ENCODE measurements around the gene STARD7.

DNA sequence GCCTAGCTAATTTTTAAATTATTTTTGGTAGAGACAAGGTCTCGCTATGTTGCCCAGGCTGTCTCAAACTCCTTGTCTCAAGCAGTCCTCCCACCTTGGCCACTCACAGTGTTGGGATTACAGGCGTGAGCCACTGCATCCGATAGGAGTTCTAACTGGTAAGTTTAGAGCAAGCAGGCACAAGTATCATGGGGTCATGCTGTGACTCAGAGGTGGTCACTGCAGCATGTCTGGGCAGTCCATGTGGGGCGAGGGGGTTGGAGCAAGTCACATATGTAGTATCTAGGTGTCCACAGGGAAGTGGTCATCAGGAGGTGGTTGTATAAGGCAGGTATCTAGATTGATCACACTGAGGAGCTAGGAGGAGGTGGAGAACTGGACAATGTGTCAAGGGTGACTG lies 22.7 kb upstream of the STARD7 start:
- TF ChIP-seq, protein P1, sequence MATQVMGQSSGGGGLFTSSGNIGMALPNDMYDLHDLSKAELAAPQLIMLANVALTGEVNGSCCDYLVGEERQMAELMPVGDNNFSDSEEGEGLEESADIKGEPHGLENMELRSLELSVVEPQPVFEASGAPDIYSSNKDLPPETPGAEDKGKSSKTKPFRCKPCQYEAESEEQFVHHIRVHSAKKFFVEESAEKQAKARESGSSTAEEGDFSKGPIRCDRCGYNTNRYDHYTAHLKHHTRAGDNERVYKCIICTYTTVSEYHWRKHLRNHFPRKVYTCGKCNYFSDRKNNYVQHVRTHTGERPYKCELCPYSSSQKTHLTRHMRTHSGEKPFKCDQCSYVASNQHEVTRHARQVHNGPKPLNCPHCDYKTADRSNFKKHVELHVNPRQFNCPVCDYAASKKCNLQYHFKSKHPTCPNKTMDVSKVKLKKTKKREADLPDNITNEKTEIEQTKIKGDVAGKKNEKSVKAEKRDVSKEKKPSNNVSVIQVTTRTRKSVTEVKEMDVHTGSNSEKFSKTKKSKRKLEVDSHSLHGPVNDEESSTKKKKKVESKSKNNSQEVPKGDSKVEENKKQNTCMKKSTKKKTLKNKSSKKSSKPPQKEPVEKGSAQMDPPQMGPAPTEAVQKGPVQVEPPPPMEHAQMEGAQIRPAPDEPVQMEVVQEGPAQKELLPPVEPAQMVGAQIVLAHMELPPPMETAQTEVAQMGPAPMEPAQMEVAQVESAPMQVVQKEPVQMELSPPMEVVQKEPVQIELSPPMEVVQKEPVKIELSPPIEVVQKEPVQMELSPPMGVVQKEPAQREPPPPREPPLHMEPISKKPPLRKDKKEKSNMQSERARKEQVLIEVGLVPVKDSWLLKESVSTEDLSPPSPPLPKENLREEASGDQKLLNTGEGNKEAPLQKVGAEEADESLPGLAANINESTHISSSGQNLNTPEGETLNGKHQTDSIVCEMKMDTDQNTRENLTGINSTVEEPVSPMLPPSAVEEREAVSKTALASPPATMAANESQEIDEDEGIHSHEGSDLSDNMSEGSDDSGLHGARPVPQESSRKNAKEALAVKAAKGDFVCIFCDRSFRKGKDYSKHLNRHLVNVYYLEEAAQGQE (IDR thresholded peaks at IDR 0.05) = no peak
- TF ChIP-seq, protein P2, sequence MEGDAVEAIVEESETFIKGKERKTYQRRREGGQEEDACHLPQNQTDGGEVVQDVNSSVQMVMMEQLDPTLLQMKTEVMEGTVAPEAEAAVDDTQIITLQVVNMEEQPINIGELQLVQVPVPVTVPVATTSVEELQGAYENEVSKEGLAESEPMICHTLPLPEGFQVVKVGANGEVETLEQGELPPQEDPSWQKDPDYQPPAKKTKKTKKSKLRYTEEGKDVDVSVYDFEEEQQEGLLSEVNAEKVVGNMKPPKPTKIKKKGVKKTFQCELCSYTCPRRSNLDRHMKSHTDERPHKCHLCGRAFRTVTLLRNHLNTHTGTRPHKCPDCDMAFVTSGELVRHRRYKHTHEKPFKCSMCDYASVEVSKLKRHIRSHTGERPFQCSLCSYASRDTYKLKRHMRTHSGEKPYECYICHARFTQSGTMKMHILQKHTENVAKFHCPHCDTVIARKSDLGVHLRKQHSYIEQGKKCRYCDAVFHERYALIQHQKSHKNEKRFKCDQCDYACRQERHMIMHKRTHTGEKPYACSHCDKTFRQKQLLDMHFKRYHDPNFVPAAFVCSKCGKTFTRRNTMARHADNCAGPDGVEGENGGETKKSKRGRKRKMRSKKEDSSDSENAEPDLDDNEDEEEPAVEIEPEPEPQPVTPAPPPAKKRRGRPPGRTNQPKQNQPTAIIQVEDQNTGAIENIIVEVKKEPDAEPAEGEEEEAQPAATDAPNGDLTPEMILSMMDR (IDR thresholded peaks at IDR 0.05; ENCODE audit: low read depth, low read length, missing input control) = no peak
- TF ChIP-seq JUND (IDR thresholded peaks at IDR 0.05) (no peak), GABPA (IDR thresholded peaks at IDR 0.05 in 1 of 2, conservative IDR thresholded peaks at IDR 0.05 in 1 of 2) (no peak), FOXA1 (IDR thresholded peaks at IDR 0.05) (no peak), TAF1 (conservative IDR thresholded peaks at IDR 0.05) (no peak)

All from liver (tissue), 3 donors.